NK-92 (cell line): ENCODE results near the gene CACNG5.

Experiments used
- DNase-seq: peaks from one replicate; lab custom pipeline; 2025; ENCODE audit not compliant: unreplicated experiment; lab: John Stamatoyannopoulos, UW

Gene CACNG5

GRCh38 chr17:66819466-66819865 is 15.5 kb upstream of the CACNG5 start:
- DNase-seq: no peak

DNA sequence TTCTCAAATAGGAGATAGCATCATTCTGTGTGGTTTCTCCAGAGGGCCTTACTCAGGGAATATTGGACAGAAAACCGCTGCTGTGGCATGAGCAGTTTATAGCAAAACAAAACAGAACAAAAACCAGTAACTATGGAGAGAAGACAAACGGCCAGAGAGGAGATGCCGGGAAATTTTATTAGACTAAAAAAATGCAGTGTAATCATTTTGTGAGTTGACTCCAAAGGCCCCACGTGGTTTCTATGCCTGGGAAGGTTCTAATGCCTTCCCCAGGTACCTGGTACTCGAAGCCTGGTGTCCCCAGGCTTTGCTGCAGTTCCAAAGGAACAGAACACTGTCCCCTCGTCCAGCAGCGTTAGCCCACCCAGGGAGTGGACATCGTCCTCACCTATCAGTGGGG is 12.9 kb upstream of the CACNG5 start:
- DNase-seq: no peak

- DNase-seq: no peak
Measured at GRCh38 chr17:66826856-66827255, 8.1 kb upstream of the CACNG5 start.

DNA sequence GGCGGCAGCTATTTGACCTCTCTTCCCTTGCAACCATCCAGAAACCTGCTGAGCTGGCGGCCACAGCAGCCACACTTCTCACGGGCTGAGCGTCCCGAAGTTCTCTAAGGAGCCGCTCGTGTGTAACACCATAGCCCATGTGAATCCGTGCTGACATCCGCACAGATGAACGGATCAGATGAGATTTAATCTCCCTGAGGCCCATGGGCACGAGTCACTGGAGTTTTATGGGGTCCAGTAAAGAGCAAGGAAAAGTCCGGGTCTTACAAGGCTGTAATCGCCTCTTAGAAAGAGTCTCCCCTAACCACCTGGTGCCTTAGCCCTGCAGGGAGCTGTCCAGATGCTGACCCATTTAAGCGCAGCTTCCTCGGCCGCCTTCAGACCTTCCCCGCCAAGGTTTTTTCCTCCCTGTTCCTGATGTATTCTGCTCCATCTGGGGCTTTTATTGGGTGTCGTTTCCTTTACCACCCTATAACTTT is 5.5 kb upstream of the CACNG5 start:
- no peak for DNase-seq

DNA sequence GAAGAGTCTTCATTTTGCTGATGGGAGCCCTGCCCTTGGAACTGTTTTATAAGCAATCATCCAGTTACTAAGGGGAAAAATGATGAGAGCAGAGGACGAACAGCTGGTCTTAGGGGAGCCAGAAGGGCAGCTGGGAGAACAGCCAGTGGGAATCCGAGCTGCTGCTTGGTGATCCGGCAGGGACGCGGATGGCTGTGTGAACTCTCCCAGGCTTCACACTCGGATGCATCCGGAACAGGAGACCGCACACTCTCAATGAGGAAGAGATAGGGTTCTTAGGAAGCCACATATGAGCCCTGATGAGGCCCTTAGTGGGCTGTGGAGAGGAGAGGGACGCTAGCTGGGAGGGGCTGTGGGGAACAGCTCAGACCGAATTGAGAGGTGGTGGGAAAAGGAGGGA is 5.0 kb upstream of the CACNG5 start:
- no peak for DNase-seq

GRCh38 chr17:66830451-66830850 is 4.5 kb upstream of the CACNG5 start:
- no peak for DNase-seq

GRCh38 chr17:66831383-66832210 is 3.3 kb upstream of the CACNG5 start:
- no peak for DNase-seq

DNA sequence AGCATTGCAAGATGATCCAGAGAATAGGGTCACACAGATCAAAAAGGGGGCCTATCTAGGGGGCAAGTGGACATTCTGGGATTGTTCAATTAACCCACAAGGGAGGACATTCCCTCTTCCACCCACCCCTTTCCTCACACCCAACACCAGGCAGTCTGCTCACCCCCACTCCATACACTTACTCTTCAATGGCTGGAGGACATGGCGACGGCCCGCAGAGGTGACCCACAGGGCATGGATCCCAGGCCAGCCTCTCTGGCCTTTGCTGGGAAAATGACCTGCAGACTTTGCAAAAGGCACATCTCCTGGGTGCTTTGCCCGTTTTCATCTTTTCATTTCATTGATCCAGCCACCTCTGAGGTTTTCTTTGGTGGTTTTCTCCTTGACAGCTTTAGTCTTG is 1.7 kb upstream of the CACNG5 start:
- DNase-seq: no peak

DNA sequence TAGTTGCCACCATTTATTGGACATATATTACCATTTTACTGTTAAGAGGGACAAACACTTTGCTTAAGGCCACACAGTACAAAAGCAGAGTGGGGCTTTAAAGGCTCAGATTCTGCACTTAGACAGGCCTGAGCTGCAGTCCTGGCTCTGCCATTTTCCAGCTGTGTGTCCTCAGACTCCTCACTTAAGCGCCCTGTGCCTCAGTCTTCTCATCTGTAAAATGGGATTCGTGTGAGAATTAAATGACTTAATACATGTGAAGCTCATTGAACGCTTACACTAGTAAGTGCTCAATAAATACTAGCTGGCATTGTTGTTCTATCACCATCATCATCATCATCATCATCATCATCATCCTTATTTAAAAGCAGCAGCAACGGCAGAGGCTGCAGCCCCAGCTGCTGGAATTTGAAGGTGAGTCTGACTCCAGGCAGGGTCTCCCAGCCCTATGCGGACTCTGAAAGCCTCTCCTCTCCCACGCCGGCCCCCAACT is 445 bp upstream of the CACNG5 start:
- DNase-seq: no peak

DNA sequence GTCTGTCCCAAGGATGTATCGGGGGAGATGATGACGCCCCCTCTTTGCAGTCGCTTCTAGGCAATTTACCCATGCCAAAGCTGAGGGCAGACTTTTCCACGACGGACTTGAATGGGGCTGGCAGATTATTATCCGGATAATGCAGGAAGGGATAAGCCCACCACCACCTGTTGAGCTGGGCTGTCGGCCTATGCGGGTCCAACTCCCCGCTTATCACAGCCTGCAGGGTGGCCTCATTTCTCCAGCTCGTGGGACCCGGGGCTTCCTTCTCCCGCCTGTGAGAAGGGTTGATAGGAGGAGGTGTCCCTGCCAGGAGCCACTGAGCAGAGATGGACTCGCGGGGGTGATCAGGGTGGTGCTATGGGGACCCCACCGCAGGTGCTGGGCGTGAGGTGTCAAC is 559 bp downstream of the CACNG5 start:
- DNase-seq: no peak

DNA sequence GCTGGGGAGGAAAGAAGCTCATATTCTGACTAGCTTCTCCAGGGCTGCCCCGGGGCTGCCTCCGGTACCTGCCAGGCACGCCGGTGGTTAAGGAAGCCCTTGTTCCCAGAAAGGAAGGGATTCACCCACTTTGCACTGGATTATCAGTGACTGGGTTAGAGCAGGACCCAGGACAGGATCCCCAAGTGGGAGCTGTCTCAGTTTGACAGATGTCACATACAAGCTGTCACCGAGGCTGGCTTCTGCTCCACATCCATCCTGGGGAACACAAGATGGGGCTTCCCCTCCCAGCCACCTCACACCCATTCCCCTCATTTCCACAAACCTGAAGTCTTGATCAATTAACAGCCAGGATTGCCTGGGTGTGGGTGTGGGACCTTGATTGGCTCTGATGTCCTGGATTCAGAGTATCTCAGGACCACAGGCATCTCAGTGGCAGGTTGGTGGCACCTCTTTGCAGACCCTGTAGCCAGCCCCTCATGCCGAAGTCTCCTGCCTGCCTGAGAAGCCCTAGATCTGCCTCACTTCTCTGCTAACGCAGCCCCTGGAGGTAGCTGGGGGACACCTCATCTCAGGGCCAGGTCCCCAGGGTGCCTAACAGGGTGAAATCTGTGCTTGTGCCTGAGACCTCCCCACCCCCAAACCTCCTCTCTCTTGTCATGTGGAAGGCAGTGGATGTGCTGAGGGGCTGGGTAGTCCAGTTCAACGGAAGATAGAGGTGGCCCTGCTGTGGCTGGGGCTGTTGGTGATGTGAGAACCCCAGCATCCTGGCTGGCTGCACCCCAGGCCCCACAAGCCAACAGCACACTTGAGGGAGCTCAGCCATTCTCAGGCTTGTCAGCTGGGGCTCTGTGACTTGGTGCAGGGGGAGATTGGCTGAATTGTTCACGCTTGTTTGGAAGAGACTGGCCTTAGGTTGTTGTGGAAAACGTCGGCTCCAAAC is 1.4 kb downstream of the CACNG5 start:
- DNase-seq: no peak

GRCh38 chr17:66837226-66837625 is 2.3 kb downstream of the CACNG5 start:
- DNase-seq: no peak

- no peak for DNase-seq
Measured at GRCh38 chr17:66837885-66838665, 3.2 kb downstream of the CACNG5 start.

DNA sequence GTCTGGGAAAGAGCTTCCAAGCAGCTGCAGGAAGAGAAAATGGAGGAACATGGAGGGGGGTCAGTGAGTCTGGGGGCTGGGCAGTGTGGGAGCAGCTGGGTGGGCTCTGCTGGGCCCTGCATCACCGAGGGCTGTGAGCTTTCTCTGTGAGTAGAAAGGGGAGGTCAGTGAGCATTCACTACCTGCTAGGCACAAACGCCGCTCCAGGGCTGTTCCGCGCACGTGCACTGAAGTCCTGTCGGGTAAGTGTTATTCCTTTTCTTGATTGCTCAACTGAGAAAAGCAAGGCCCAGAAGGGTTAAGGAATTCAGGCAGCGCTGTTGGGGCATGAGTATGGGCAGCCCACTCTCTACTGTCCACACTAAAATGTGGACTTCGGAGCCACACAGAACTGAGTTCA is 4.7 kb downstream of the CACNG5 start:
- no peak for DNase-seq

- no peak for DNase-seq
Measured at GRCh38 chr17:66840061-66840460, 5.1 kb downstream of the CACNG5 start.

DNA sequence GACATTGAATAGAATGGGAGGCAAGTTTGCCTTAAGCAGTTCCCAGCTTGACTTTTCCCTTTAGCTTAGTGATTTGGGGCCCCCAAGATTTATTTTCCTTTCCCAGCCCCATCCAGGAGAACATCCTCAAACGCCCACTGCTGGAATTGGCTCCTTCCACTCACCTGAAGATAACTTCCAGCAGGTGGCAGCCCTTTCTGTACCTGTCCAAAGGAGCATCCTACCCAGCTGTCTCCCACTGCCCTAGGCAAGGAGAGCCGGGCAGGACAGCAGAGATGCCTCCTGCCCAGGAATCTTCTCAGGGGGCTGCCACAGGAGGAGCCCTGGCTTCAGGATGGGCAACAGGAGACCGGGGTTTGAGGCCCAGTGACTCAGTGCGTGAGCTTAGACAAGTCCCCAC is 6.4 kb downstream of the CACNG5 start:
- no peak for DNase-seq

- no peak for DNase-seq
Measured at GRCh38 chr17:66841744-66842143, 6.8 kb downstream of the CACNG5 start.

DNA sequence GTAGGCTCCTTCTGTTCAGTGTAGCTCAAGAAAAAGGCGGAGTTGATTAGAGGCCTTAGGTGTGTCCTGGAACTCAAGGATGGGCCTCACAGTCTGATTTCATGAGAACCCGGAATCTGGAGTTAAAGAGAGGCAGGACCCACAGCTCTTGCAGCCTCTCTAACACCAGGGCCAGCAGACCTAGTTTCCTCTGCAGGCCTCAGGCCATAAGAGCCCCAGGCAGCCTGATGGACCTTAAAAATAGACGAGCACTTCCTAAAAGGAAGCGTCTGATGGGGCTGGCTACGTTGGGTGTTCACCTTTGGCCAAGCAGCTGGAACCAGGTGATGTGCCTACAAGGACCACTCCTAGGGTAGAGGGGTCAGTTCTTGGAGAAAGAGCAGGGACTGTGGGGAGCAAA is 7.6 kb downstream of the CACNG5 start:
- no peak for DNase-seq

DNA sequence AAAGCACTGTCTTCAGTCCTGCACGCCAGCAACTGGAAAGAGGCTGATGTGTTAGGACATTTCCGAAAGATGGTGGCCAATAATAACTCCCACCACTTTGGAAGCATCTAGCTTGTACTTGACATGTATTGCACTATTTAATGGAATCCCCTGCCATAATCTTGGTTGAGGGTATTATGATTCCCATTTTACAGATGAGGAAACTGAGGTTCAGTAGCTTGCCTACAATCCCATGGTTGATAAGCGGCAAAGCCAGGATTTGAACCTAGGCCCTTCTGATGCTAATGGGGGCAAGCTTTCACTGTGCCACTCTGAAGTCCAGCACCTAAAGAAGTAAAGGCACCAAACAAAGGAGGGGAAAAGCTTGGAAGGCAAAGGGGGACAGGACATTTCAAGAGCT is 8.0 kb downstream of the CACNG5 start:
- no peak for DNase-seq

DNA sequence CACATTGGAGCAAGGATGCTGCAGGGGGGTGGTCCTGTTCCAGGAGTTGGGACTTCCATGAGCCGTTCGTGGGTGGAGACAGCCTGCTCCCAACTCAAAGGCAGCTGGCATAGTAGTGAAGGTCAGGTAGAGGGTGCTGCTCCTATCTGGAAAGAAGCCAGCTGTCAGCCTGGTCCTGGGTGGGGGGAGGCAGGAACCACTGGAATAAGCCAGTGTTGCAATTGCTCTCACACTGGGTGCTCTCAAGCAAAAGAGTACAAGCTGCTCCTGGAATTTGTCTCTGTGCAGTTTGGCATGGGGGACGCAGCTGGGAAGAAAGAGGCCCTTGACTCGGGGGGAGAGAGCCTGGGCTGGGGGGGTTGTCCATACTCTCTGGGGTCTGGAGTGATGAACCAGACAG is 8.7 kb downstream of the CACNG5 start:
- no peak for DNase-seq

DNA sequence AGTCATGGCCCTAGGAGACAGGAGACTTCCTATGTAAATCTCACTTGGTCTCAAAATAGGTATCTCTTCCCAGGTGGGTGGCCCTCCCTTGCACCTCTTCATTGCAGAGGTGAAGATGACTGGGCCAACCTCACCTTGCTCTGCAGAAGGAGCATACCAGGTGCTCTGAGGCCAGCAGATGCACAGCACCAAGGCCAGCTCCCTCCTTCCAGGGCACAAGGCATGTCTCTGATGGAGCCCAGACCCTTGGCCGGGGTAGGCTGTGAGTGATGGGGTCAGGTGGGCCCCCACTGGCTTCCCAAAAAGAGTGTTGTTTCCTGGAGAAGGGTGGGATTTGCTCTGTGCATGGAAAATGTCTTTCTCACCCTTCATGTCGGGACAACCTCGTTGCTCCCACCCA is 12.8 kb downstream of the CACNG5 start:
- DNase-seq: no peak
